ENCODE data around the gene NIPAL3.
"Not testable (repeated sequence)": the region's sequence is repeated elsewhere in the genome, so short reads cannot be mapped to it uniquely, and the experiment has no call there.

The NIPAL3 gene

DNA sequence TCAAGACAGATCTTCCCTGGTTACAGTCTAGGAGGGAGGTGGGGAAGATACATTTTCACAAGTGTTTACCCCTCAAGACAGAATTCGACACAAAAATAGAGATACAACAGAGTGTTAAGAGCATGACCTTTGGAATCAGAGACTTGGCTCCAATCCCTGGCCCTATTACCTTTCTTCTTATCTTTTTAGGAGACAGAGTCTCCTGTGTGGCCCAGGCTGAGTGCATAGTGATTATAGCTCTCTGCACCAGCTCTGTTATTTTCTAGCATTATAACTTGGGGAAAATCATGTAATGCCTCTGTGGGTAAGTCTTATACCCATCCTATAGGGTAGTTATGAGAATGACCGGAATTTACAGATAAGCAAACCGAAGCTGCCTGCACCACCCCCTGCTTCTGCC lies 9.8 kb downstream of the NIPAL3 start:
- no peak for DNase-seq

DNA sequence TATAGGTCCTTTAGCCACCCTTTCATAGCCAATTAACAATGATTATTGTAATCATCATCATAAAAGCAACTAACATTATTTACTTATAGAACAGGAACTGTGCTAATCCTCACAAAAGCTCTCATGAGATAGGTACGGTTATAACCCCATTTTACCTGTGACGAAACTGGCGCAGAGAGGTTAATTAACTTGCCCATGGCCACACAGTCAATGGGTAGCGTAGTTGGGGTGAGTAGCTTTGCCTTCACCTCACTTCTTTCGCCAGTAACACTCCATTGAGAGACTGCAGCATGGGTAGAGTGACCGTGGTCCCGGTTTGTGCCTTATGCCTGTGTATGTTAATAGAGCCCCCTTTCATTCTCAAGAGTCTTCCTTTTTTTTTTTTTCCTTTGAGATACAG lies 10.3 kb downstream of the NIPAL3 start:
- no peak for DNase-seq

DNA sequence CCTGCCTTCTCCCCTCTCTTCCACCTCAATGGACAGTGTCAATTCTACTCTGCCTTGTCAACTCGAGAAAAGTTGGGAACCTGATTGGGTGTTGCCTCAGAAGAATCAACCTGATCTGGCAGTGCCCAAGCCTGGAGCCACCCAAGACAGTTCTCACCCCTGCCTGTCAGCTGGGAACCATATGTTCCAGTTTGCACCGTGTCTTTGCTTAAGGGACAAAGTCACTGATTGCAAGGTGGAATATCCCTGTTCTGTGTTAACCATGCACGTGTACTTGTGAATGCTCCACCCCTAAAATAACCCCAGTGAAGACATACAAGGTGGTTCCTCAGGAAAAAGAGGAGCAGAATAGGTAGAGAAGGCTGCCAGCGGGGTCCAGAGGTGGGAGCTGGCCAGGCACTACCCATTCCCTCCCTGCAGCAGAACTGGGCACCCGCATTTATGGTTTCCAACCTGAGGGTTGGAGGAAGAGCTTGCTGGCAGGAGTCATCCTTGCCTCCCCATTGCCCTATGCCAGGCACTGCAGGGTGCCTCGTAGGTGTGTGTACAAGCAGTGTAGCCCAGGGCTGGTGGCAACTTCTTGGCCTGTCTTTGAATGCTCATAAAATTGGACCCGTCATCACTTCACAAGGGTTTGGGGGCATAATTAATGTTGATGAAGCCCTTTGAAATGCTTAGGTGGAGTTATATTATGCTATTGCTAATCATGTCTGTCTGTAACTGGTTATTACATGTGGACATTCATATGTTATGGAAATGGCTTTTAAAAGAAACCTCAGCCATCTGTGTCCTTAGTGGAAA lies 11.3 kb downstream of the NIPAL3 start:
- no peak for DNase-seq

DNA sequence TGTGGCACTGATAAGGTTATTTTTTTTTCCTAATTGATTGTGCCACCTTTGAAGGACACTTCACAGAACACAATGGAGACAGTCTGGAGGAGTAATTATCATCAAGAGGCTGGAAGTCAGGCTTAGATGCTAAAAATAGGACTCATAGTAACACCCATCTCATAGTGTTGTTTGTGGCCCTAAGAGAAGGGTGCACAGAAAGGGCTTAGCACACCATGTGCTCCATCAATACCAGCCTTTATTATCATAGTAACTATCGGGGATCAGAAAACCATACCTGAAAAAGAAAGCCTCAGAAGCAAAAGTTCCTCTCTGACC lies 11.9 kb downstream of the NIPAL3 start:
- DNase-seq = no peak

DNA sequence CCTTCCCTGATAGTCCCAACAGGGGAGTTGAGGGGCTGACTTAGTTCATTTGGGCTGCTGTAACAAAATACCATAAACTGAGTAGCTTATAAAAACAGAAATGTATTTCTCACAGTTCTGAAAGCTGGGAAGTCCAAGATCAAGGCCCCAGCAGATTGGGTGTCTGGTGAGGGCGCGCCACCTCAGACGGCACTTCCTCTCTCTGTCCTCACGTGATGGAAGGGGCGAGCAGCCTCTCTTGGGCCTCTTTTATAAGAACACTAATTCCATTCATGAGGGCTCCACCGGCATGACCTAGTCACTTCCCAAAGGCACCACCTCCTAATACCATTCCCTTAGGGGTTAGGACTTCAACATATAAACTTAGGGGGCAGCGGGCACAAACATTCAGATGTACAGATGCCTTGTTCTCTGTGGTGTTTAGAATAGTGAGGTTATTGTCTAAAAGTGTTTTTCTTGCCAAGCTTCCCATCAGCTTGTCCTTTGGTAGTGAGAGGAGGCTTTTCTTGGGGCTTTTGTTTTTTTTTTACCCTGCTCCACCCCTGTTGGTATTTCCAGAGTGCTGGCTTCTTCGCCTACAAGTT lies 20.3 kb downstream of the NIPAL3 start:
- no peak for DNase-seq

DNA sequence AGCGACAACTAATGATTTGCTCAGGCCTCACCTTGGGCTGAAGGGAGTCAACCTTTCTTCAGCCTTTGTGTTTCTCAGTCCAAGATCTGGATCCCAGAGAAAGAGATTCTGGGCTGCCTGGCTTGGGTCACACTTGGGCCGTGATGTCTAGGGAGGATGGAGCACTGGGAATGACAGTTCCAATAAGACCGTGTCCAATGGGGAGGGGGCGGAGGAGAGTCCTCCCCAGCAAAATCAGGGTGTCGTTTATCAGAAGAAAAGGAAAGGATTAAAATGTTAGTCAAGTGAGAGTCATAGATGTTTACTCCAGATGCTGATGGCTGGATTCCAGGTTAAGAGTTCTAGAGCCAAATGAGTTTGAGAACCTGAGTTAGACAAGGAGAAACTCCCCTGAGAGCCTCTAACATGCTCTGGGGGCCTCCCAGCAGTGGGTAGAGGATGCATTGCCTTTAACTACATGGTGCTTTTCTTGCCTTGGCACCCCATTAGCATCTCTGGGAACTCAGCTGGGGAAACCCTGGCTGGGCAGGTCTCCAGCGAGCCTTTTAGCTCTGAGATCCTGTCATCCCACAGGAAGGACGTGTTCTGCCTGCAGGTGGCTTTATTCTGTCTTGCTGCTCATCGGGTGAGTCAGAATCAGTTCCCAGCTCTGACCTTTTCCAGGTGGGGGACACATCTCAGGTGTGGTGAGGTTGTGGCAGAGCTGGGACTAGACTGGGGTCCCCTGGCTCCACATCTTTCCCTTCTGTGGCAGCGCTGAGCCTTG lies 22.2 kb downstream of the NIPAL3 start:
- no peak for DNase-seq

DNA sequence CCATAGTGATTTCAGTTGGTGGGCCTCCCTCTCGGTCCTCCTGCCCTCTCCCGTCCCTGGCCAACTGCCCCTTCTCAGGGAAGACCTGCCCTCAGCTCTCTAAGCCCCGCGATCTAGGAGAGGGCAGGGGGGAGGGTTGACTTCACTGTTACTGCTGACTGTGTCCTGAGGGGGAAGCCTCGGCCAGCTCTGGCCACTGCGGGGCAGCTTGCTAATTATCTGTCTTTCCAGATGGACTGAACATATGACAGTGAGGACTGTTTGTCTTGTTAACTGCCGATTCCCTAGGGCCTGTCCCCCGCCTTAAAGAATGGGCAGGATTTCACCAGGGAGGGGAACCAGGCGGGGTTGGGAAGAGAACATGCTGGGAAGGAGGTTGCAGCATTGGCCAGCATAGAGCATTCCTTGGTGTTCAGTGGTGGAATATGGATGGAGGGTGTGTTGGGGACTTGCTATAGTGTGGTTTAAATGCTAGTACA lies 22.9 kb downstream of the NIPAL3 start:
- no peak for DNase-seq

DNA sequence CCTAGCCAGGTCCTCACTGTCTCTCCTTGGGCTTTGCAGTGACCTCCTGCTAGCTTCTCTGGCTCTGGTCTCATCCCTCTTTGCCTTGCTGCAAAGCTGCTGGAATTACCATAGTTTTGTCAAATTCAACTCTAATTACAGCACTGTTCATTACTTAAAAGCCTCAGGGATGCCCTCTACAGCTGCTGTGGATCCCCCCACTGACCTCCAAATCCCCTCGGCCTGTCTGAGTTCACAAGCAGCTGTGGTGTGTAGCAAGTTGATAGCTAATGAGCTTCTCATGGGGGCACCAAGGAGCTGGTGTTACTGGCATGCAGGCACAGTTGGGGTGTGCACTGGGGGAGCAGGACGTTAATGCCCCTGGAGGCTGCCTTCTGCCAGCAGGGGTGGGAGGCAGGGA lies 24.8 kb downstream of the NIPAL3 start:
- no peak for DNase-seq

DNA sequence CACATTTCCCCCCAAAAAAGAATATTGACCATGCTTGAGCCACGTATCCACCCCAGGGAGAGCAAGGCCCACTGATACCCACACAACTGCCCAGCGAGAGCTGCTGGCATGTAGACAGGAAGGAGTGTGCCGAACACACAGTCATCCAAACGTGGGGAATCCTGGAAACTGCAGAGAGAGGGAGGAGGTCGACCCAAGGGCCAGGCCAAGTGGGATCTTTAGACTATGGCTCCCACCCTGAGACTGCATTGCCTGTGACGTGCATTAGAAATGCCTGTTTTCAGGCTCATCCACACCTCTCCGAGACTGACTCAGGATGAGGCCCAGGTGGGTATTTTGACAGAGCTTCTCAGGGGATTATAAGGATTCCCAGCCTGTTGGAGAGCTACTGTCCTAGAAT lies 25.9 kb downstream of the NIPAL3 start:
- no peak for DNase-seq

DNA sequence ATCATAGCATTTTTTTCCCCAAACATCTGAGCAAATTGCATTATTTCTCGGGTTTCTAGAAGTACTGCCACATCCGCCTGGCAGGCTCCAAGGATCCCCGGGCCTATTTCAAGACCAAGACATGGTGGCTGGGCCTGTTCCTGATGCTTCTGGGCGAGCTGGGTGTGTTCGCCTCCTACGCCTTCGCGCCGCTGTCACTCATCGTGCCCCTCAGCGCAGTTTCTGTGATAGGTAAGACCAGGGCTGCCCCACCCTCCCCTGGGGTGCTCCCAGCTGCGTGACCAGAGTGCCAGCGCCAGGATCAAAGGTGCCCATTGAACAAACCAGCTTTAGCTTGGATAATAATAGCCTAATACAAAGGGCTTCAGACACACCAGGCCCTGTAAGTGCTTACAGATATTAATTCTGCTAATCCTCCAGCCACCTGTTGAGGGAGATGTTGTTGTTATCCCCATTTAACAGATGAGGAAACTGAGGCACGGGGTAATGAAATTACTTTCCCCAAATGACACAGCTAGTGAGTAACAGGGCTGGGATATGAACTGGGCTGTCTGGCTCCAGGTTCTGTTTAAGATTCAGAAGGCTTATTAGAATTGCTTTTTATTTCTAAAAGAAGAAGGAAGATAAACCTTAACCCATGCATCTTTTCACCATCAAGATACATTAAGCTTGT lies 26.5 kb downstream of the NIPAL3 start:
- no peak for DNase-seq

DNA sequence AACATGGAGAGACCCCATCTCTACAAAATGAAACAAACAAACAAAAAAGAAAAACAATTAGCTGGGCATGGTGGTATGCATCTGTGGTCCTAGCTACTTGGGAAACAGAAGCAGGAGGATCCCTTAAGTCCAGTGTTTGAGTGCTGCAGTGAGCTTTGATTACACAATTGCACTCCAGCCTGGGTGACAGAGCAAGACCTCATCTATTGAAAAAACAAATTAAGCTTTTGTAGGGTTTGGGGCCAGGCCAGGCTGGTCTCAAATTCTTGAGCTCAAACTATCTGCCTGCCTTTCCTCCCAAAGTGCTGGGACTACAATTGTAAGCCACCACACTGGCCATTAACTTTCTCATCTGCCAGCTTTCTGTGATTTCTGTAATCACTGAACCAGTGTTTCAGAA lies 27.2 kb downstream of the NIPAL3 start:
- no peak for DNase-seq

DNA sequence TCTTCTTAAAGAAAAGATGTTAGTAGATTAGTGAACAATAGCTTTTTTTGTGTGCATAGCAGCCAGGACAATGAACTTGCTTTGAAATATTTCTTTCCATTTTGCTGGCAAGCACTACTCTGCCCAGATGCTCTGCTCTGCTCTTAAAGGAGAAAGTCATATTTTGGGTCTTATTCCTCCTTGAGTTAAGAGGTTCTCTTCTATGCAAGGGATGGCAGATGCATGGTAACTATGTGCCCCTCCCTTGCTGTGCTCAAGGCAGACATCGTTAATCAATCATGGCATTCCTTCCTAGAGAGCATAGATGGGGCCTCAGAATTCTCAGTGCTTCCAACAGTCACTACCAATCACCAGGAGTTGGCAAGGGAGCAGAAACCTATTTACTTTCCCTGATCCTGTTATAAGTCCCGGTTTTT lies 27.6 kb downstream of the NIPAL3 start:
- no peak for DNase-seq

DNA sequence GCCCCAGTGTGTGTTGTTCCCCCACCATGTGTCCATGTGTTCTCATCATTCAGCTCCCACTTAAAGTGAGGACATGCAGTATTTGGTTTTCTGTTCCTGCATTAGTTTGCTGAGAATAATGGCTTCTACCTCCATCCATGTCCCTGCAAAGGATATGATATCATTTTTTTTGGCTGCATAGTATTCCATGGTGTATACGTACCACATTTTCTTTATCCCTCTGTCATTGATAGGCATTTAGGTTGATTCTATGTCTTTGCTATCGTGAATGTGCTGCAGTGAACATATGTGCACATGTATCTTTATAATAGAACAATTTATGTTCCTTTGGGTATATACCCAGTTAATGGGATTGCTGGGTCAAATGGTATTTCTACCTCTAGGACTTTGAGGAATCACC lies 30.8 kb downstream of the NIPAL3 start:
- not testable (repeated sequence) for DNase-seq

DNA sequence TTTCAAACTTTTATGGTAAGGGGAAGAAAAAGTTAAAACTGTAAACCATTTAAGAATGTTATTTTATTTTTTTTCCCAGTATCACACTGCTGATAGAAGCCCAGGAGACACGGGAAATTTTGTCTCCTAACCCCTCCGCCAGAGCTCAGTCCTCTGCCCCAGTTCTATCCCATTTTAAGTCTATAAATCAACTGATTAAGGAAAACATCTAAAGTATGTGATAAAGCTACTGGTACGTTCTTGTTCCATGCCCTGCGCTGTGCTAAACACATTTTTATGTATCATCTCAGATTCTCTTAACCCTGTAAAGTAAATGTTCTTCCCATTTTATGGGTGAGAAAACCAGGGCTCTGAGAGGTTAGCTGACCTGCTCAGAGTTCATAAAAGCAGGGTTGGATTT lies 34.7 kb downstream of the NIPAL3 start:
- no peak for DNase-seq

DNA sequence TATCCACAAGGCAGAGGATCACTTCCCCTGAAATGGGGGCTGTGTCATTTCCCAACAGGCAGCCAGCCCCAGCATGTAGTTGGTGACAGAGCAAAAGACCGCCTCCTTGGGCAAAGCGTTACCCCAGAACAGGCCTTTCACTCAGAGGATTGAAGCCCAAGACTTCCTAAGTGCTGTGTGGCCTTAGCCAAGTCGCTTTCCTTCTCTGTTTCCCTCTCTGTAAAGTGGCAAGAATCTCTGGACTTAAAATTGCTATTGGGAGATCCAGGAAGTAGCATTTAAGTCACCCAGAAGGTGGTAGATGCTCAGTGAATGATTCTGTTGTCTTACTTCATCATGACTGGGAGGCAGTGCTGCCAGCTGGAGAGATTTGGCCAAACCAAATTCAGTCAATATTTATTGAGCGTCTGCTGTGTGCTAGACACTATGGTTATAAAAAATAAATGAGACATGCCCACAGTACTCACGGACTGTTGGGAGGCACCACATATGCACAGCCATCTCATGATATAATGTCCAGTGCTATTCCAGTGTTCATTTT lies 35.3 kb downstream of the NIPAL3 start:
- no peak for DNase-seq

DNA sequence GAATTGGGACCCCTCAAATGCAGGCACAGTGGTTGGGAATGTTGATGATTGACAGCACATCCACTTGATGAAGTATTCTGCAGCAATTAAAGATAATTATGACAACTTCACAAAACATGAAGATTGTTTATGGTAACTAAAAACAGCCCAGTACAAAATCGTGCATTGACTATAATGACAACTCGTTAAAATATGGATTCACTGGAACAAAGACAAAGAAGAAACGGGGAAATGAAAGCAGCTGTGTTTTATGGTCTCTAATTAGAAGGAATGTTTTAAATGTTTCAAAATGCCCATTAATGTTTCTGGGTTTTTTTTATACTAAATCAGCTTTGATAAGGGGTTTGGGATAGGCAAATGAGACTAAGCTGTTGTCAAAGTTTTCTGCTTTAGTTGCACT lies 36.1 kb downstream of the NIPAL3 start:
- DNase-seq = no peak

DNA sequence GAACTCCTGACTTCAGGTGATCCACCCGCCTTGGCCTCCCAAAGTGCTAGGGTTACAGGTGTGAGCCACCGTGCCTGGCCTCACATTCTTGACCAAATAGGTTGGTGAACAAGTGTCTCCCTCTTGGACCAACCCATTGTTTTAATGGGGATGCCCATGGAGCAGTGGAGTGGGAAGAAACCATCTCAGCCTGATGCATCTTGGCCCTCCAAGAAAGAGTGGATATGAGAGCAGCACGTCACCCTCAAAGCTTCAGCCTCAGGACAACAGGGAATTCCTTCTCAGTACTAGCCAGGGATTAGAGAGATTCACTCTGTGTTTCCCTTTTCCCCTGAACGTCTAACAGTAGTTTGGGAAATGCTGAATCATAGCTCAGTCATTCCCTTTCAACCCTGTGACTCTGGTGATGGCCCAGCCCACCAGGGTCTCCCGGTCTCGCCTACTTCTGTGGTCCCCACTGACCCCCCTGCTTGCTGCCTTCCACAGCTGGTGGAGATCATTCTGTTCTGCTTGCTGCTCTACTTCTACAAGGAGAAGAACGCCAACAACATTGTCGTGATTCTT lies 37.4 kb downstream of the NIPAL3 start:
- no peak for DNase-seq

DNA sequence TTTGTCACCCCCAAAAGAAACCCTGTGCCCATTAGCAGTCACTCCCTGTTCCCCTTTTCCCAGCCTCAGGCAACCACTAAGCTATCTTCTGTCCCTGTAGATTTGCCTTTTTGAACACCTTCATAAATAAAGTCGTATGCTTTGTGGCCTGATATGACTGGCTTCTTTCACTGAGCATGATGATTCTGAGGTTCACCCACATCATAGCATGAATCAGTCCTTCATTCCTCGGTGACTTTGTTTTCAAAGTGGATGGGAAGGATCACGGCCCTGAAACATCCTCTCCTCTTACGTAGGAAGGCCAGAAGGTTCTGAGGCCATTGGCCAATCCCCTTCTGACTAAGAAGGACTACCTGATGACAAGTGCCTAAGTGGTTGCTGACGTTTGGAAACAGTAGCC lies 39.1 kb downstream of the NIPAL3 start:
- DNase-seq = no peak

DNA sequence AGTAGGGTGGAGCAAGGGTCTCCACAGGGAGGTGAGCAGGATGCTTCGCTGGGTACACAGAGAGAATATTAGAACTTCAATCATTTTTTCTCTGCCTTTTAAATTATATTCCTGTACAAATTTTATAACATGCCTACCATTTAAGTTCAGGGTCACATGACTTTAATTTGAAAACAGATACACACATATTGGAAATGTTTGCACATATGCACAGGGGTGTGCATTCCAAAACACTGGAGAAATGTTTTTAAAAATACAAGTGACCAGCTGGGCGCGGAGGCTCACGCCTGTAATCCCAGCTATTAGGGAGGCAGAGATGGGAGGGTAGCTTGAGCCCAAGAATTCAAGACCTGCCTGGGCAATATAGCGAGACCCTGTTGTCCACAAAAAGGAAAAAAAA lies 39.7 kb downstream of the NIPAL3 start:
- no peak for DNase-seq

DNA sequence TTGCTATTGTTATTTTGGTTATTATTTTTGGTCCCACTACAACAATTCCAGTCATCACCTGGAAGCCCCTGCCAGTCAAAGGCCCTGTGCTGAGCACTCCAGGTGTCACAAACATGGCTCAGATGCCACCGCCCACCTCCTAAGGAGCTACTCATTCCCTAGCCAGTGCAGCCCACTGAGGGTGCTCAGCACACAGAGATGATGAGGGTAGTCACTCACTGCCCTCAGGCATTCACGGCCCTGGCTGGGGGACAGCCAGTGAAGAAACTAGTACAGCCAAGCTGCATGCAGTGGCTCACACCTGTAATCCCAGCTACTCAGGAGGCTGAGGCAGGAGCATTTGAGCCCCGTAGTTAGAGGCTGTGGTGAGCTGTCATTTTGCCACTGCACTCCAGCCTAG lies 42.3 kb downstream of the NIPAL3 start:
- no peak for DNase-seq

DNA sequence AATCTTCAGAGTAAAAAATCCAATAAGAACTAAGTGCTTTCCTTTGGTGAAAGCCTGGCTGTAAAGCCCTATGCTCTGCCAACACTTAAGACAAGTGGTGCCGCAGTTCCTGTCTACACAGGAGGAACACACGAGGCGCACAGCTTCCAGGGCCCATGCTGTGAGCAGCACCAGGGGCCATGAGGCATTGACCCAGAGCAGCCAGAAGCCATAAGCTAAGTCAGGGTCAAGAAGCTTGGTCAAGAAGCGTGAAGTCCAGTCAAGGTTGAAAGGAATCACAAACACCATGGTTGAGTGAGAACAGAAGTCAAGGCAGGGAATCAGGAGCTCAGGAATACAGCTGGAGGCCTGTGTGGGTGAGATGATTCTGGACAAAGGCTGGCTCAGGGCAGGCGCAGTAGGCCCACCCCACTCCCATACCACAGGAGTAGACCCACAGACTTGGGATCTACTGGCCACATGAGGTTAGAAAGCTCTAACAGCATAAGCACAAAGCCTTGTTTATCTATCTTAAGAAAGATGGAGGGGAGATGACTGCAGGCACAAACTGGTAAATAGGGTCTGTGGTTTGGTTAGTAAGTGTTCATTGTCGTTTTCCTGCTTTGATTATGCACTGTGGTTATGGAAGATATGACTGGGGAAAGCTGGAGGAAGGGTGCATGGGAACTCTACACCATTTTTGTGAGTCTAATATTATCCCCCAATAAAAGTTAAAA lies 44.1 kb downstream of the NIPAL3 start:
- DNase-seq = no peak

DNA sequence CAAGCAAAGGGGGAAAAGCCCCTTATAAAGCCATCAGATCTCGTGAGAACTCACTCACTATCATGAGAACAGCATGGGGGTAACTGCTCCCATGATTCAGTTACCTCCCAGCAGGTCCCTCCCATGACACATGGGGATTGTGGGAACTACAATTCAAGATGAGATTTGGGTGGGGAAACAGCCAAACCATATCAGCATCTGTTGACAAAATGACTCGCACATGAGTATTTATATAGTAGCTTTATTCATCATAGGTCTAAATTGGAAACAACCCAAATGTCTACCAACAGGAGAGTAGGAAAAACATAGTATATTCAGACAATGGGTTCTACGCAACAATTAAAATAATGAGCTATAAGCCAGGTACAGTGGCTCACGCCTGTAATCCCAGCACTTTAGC lies 46.5 kb downstream of the NIPAL3 start:
- not testable (repeated sequence) for DNase-seq
